GM19193 (cell line): ENCODE data around the gene ACSBG1.

Experiments
- POLR2A ChIP-seq: IDR thresholded peaks from 4 replicates; pipeline ENCODE4 v1.6.1; 2011; ENCODE audit not compliant: insufficient read depth, insufficient read length; ENCODE audit errors: extremely low read depth

The ACSBG1 gene

GRCh38 chr15:78237146-78237545 lies 2.8 kb upstream of the ACSBG1 start:
- TF ChIP-seq POLR2A = no peak

- no peak for TF ChIP-seq POLR2A
These were observed 2.1 kb upstream of the ACSBG1 start for GRCh38 chr15:78236491-78236890.

DNA sequence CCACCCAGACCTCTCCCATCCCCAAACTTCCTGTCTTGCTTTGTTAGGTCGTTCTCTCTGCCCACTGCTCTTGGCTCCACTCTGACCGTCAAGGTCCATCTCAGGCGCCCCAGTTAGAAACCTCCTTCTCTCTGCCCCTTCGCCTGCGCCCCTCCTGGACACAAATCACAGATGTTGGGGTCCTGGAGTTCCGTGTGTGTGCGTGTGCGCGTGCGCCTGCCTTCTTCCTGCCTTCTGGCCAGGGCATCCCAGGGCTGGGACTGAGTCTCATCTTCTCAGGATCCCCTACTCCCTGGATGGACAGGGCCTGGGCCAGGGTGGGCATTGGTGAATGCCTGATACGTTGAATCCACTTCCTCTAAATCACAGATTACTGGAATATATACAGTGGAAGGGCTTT lies 869 bp downstream of the ACSBG1 start:
- no peak for TF ChIP-seq POLR2A

DNA sequence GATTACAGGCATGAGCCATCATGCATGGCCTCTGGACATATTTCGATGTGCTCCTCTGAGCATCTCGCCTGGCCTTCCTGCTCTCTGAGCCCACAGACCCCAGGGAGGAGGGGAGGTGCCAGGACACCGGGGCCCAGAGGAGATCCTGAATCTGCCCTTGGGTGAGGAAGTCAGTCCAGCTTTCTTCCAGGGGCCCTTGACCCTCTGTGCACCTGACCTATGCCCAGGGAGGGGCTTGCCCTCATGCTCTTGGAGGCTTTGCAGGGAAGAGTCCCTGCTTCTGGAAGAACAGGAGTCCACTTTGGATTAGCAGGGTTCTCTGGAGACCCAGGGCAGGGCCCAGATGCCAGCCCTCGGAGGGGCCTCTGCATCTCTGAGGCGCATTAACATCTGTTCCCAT lies 1.4 kb downstream of the ACSBG1 start:
- TF ChIP-seq POLR2A = no peak

GRCh38 chr15:78229431-78230406 lies 4.6 kb downstream of the ACSBG1 start:
- TF ChIP-seq POLR2A = no peak

DNA sequence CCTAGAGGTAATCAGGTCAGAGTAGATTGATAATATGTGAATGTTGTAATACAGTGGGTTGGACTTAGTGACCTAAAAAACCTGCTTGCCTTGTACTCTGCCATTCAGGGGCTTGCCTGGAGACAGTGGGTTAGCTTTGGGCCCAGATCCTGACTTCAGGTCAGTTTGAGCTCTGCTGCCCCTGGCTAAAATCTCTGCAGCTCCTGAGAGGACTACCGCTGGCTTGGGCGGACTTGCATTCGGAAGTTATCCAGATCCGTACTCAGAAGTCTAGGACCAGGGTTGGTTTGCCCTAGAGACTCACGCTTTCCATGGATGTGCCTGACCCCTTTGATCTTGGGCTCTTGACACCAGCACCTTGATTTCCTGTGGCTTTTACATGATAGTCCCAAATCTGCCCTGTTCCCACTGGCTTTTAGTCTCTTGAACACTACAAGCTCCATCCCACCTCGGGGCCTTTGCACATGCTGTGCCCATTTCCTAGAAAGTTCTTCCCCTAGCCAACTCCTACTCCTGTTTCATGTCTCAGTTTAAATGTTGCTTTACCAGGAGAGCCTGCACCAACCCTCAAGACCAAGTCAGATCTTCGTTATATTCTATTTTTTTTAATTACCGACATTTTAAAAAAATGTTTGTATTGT lies 5.9 kb downstream of the ACSBG1 start:
- no peak for TF ChIP-seq POLR2A

GRCh38 chr15:78225783-78226541 lies 8.4 kb downstream of the ACSBG1 start:
- TF ChIP-seq POLR2A = no peak

DNA sequence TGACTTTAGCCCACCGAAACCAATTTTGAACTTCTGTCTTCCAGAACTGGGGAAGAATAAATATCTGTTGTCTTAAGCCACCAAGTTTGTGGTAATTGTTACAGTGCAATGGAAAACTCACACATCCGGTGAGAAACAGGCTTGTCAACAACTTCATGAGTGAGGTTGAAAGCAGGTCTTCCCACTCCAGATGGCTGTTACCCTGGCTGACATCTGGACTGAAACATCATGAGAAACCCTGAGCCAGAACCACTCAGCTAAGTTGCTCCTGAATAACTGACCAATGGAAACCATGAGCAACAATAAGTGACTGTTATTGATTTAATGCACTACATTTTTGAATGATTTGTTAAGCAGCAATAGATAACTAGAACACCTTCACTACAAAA lies 10.3 kb downstream of the ACSBG1 start:
- TF ChIP-seq POLR2A = no peak

- no peak for TF ChIP-seq POLR2A
These were observed 10.9 kb downstream of the ACSBG1 start for GRCh38 chr15:78223396-78224022.

GRCh38 chr15:78222745-78223395 lies 11.5 kb downstream of the ACSBG1 start:
- no peak for TF ChIP-seq POLR2A

DNA sequence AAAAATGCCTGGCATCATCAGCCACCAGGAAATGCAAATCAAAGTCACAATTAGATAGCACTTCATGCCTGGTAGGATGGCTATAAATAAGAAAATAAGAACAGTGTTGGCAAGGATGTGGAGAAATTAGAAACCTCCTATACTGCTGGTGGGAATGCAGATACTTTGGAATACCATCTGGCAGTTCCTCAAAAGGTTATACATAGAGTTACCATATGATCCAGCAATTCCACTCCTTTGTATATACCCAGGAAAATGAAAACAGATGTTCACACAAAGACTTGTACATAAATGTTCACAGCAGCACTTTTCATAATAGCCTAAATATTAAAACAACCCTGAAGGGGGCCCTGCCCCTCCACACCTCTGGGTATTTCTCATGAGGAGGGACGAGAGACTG lies 13.7 kb downstream of the ACSBG1 start:
- no peak for TF ChIP-seq POLR2A

DNA sequence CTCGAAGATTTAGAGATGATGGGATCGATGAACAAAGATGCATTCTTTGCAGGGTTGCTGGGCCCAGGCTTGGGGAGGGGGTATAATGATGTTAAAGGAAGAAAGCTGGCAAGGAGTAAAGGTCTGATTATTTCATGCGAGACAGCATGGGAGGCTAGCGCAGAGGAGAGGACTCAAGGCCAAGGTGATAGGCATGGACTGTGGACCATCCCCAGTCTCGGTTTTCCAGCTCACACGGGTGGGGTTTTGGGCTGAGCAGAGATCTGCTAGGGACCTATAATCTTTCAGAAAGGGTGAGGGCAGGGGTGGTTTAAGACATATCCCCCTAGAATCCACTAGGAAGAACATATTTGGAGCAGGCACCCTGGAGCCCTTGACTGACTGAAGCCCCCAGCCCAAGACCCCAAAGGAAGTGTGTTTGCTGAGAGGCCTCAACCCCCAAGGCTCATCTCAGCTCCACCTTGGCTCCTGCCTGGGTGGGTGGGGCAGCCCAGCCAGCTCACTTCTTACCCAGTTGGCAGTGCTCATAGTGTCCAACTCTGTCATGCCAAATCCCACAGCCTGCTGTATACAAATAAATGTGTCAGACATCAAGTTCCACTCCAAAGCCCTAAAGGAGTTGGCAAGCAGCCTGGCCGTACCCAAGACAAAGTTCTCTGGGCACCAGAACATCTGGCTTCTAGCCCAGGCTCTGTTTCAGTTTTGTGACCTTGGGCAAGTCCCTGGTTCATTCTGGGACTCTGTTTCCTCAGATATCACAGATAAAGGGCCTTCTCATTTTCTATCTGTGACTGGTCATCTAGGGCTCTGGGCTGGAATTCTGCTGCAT lies 17.9 kb downstream of the ACSBG1 start:
- no peak for TF ChIP-seq POLR2A

GRCh38 chr15:78213956-78214355 lies 20.4 kb downstream of the ACSBG1 start:
- TF ChIP-seq POLR2A = no peak

GRCh38 chr15:78213425-78213750 lies 21.0 kb downstream of the ACSBG1 start:
- no peak for TF ChIP-seq POLR2A
